GM12878 (cell line): ENCODE data around the gene ARHGAP6. TPM values are rescaled to one million over a fixed set of nuclear protein-coding genes. Genes with fewer than 3 reads are reported as not detected.

Experiments used
- ATAC-seq: fragments of 200-7000 bp; cut with Tn5 transposase; 3 replicates; pipeline ENCODE4 v1.9.1; 2020; ENCODE audit warnings: mild to moderate bottlenecking, moderate library complexity
- BruUV-seq: library from RNA; stranded (reverse); fragments of 400-500 nt; replicated peaks from 2 replicates; lab custom pipeline; 2021; lab: Mats Ljungman, UMichigan
- CTCF ChIA-PET: fragments of 300-600 bp; sonication (Branson Sonifier 250); formaldehyde crosslinking; extraction: SDS; loops from one replicate; lab custom pipeline; 2021; ENCODE audit warnings: inconsistent platforms; lab: Yijun Ruan, JAX
- POLR2A ChIA-PET: fragments of 350-600 bp; formaldehyde crosslinking; extraction: SDS; loops from one replicate; lab custom pipeline; 2021; ENCODE audit warnings: inconsistent platforms; lab: Charles Lee
- RAD21 ChIA-PET: fragments of 300-600 bp; sonication (Branson Sonifier 250); formaldehyde crosslinking; loops from one replicate; lab custom pipeline; 2023; ENCODE audit warnings: antibody characterized with exemption; ENCODE audit not compliant: unreplicated experiment; lab: Charles Lee
- SMC1A ChIA-PET: fragments of 300-600 bp; sonication (Branson Sonifier 250); formaldehyde crosslinking; loops from one replicate; lab custom pipeline; 2023; ENCODE audit not compliant: unreplicated experiment, uncharacterized antibody; lab: Charles Lee
- DNase-seq: peaks from one replicate; pipeline ENCODE4 v3.0.0-alpha.2; 2011; ENCODE audit warnings: low read depth, low spot score
- FAIRE-seq: peaks from 3 replicates; lab custom pipeline; 2011; peaks lifted over from hg19 to GRCh38; lab: Jason Lieb, UNC
- H2AFZ ChIP-seq: 2 replicates; pipeline ENCODE4 v1.6.0; 2011; ENCODE audit warnings: low read depth, low read length, control low read depth; ENCODE audit not compliant: control insufficient read depth
- H3K27ac ChIP-seq: 2 replicates; pipeline ENCODE4 v1.5.1; 2011; ENCODE audit warnings: control low read depth; ENCODE audit not compliant: control insufficient read depth, insufficient read depth
- H3K27me3 ChIP-seq, 2 experiments: replicated peaks in 1 of 2; 2 replicates each; pipeline versions ENCODE4 v1.6.0 to v1.6.1; 2011; ENCODE audit warnings: low read length in 1 of 2; ENCODE audit not compliant: control insufficient read depth in 2 of 2, insufficient read depth in 2 of 2
- H3K36me3 ChIP-seq, 2 experiments: 2 replicates each; pipeline ENCODE4 v1.5.1; 2011; ENCODE audit warnings: low read length in 1 of 2; ENCODE audit not compliant: control insufficient read depth in 2 of 2, insufficient read depth in 2 of 2
- H3K4me1 ChIP-seq: 2 replicates; pipeline ENCODE4 v1.6.1; 2011; ENCODE audit warnings: mild to moderate bottlenecking, low read length, moderate library complexity, mixed read lengths; ENCODE audit not compliant: control insufficient read depth, insufficient read depth
- H3K4me2 ChIP-seq: 2 replicates; pipeline ENCODE4 v1.6.0; 2011; ENCODE audit warnings: control low read depth; ENCODE audit not compliant: control insufficient read depth, insufficient read depth
- H3K4me3 ChIP-seq: fragments of 200-600 bp; sonication (generic); 2 replicates; pipeline ENCODE4 v1.5.1; 2016
- H3K79me2 ChIP-seq: 2 replicates; pipeline ENCODE4 v1.6.0; 2011; ENCODE audit warnings: low read length; ENCODE audit not compliant: control insufficient read depth, insufficient read depth
- H3K9ac ChIP-seq: 2 replicates; pipeline ENCODE4 v1.8.0; 2011; ENCODE audit warnings: low read length, control low read depth, mixed read lengths; ENCODE audit not compliant: control insufficient read depth, insufficient read depth
- H3K9me3 ChIP-seq: replicated peaks from 3 replicates; pipeline ENCODE4 v1.5.1; 2011; ENCODE audit warnings: mild to moderate bottlenecking, low read length; ENCODE audit not compliant: control insufficient read depth, insufficient read depth
- H4K20me1 ChIP-seq: 2 replicates; pipeline ENCODE4 v1.6.0; 2011; ENCODE audit not compliant: control insufficient read depth, insufficient read depth
- BCL11A ChIP-seq: IDR thresholded peaks from 2 replicates; pipeline ENCODE4 v1.6.1; 2011; ENCODE audit warnings: low read depth, low read length
- CBFB ChIP-seq: IDR thresholded peaks from 2 replicates; pipeline ENCODE4 v1.6.1; 2016; ENCODE audit warnings: antibody characterized with exemption, low read depth
- CHD1 ChIP-seq: IDR thresholded peaks from 2 replicates; pipeline ENCODE4 v1.6.1; 2012; ENCODE audit warnings: low read depth, low read length, improper control_type of control experiment
- CHD4 ChIP-seq: fragments of 200-600 bp; sonication (generic); IDR thresholded peaks from 2 replicates; pipeline ENCODE4 v1.6.1; 2016; ENCODE audit warnings: mild to moderate bottlenecking
- CREM ChIP-seq: IDR thresholded peaks from 2 replicates; pipeline ENCODE4 v1.6.1; 2014; ENCODE audit warnings: antibody characterized with exemption, low read depth
- E2F4 ChIP-seq: IDR thresholded peaks from 2 replicates; pipeline ENCODE4 v1.6.1; 2012; ENCODE audit warnings: low read depth, low read length, improper control_type of control experiment
- MLLT1 ChIP-seq: fragments of 450-650 bp; IDR thresholded peaks from 2 replicates; pipeline ENCODE4 v1.6.1; 2016; ENCODE audit warnings: mild to moderate bottlenecking
- NFYB ChIP-seq: IDR thresholded peaks from 2 replicates; pipeline ENCODE4 v1.6.1; 2011; ENCODE audit warnings: low read depth, mild to moderate bottlenecking, low read length, improper control_type of control experiment, moderate library complexity; ENCODE audit not compliant: insufficient read depth
- SMAD1 ChIP-seq: fragments of 450-650 bp; IDR thresholded peaks from 2 replicates; pipeline ENCODE4 v1.6.1; 2018; ENCODE audit warnings: mild to moderate bottlenecking, low read depth; ENCODE audit not compliant: partially characterized antibody
- SPI1 ChIP-seq: IDR thresholded peaks from 2 replicates; pipeline ENCODE4 v1.6.1; 2011; ENCODE audit warnings: low read depth, mild to moderate bottlenecking, low read length, moderate library complexity, borderline replicate concordance; ENCODE audit not compliant: insufficient read depth
- STAT3 ChIP-seq: IDR thresholded peaks from 2 replicates; pipeline ENCODE4 v1.6.1; 2011; ENCODE audit warnings: low read depth, low read length, improper control_type of control experiment
- SUZ12 ChIP-seq: fragments of 200-600 bp; sonication (generic); IDR thresholded peaks from one replicate; pipeline ENCODE4 v1.6.1; 2018; ENCODE audit warnings: antibody characterized with exemption, mild to moderate bottlenecking; ENCODE audit not compliant: unreplicated experiment
- TAF1 ChIP-seq: IDR thresholded peaks from 2 replicates; pipeline ENCODE4 v1.6.1; 2011; ENCODE audit warnings: mild to moderate bottlenecking, low read depth, low read length, borderline replicate concordance
- ZNF207 ChIP-seq: fragments of 450-650 bp; IDR thresholded peaks from 2 replicates; pipeline ENCODE4 v1.6.1; 2014; ENCODE audit warnings: antibody characterized with exemption, mild to moderate bottlenecking, borderline replicate concordance
- WGBS: methylation state at CpG from one replicate; pipeline ENCODE4 v1.1.6; 2016; ENCODE audit warnings: low lambda C conversion rate; ENCODE audit not compliant: insufficient replicate concordance, insufficient coverage; ENCODE audit errors: missing lambda C conversion rate; 5-methylcytosine and 5-hydroxymethylcytosine counted together
- in situ Hi-C: fragments of 300-500 bp; cut with MboI; formaldehyde crosslinking; loops from 9 replicates; pipeline ENCODE4 v1.14.3; 2018; ENCODE audit warnings: mixed read lengths
- intact Hi-C: fragments of 100-400 bp; cut with micrococcal nuclease; formaldehyde crosslinking; loops from one replicate; pipeline ENCODE4 v1.14.2; 2022; ENCODE audit not compliant: unreplicated experiment
- polyA plus RNA-seq, 11 experiments: library from polyadenylated mRNA; depleted of rRNA in 4 of 11; unstranded in 6 of 11; stranded (reverse) in 5 of 11; fragments of >200 nt; fragmentation: Nextera tagmentation in 4 of 11; fragmentation: Illumina TruSeq in 1 of 11; extraction: Ambion mirVana in 4 of 11; extraction: Trizol in 1 of 11; gene quantifications; 1 replicate in 1 of 11; 2 replicates in 10 of 11; pipeline versions ENCODE4 v1.2.1 to v1.2.3, GENCODE V29; 2011 to 2016; ENCODE audit warnings: inconsistent platforms in 2 of 11, missing spikeins in 2 of 11, low read depth in 1 of 11
- total RNA-seq, 4 experiments: library from RNA; depleted of rRNA in 3 of 4; stranded (reverse); fragments of >200 nt in 3 of 4; fragmentation: Illumina TruSeq in 1 of 4; extraction: Trizol in 1 of 4; gene quantifications; 2 replicates each; pipeline versions ENCODE4 v1.2.1 to v1.2.3, GENCODE V29; 2013 to 2021
- TF ChIP-seq, protein P1 (sequence below): fragments of 450-650 bp; IDR thresholded peaks from 2 replicates; pipeline ENCODE4 v1.6.1; 2016; ENCODE audit warnings: mild to moderate bottlenecking
- TF ChIP-seq, protein P2 (sequence below): IDR thresholded peaks from 2 replicates; pipeline ENCODE4 v1.6.1; 2012; ENCODE audit warnings: mild to moderate bottlenecking, low read depth, low read length

ARHGAP6 gene
- total and polyA plus RNA-seq, 10 of the 15 experiments (the other 5 are each of a cell fraction or from before 2014, with no cell fraction given) = 0.20 to 1.8 (median 0.76) TPM

- TF ChIP-seq SMAD1 = no peak
- no peak for TF ChIP-seq MLLT1
- no peak for TF ChIP-seq ZNF207
- no peak for TF ChIP-seq CBFB
- TF ChIP-seq BCL11A = no peak
- TF ChIP-seq CREM = no peak
These were observed 517.3 kb downstream of the ARHGAP6 start (continued) for GRCh38 chrX:11148401-11148800.

DNA sequence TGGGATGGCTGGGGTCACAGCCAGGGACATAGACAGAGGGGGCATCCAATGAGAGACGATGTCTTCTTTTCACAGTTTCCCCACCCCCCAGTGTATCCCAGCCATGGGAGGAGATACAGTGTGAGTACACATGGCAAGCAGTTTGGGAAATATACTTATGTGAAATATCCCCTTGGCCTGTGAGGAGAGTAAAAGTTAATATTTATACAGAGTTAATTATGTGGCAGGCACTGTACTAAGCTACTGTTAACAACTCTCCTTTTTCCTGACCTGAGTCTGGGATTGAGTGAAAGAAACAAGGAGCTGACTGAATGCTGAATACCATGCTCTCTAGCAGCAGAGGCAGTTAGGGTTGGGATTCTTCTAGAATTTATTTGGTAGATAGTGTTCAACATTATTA, 519.3 kb downstream of the ARHGAP6 start:
- ChIA-PET CTCF (interaction anchor here (0.7 to 1.0 kb wide), 3 partner anchors 235 to 385 kb away, joined by 3 read pairs; no protein-coding TSS in a partner anchor), POLR2A (no interaction called here), RAD21 (no interaction called here), SMC1A (interaction anchor here (1.0 to 1.9 kb wide), 2 partner anchors 222 to 385 kb away, joined by 3 to 13 read pairs; no protein-coding TSS in a partner anchor)
- no peak overlapping the region for H3K4me2 ChIP-seq
- no TSS peak for BruUV-seq
- H3K4me1 ChIP-seq = no peaks in the 10 kb centered on the region
- H3K9me3 ChIP-seq = no peaks in the 10 kb centered on the region
- no peak overlapping the region for H3K4me3 ChIP-seq
- H3K27ac ChIP-seq = no peak overlapping the region
- H4K20me1 ChIP-seq = no peaks in the 10 kb centered on the region
- no peaks in the 10 kb centered on the region for H3K79me2 ChIP-seq
- no peak overlapping the region for H2AFZ ChIP-seq
- in situ Hi-C loops = loop anchor here (5.0 to 10.0 kb wide), 2 partner anchors 386 to 628 kb away; no protein-coding TSS in a partner anchor
- H3K36me3 ChIP-seq = no peaks in the 10 kb centered on the region
- no peak for ATAC-seq
- H3K9ac ChIP-seq = no peak overlapping the region
- intact Hi-C loops = no loop called here
- no peaks in the 10 kb centered on the region for H3K27me3 ChIP-seq
- FAIRE-seq = no peak
- TF ChIP-seq STAT3 (no peak), NFYB (no peak), E2F4 (no peak), SPI1 (no peak), CHD4 (no peak), SUZ12 (no peak), TAF1 (no peak), CHD1 (no peak)
- TF ChIP-seq, protein P1, sequence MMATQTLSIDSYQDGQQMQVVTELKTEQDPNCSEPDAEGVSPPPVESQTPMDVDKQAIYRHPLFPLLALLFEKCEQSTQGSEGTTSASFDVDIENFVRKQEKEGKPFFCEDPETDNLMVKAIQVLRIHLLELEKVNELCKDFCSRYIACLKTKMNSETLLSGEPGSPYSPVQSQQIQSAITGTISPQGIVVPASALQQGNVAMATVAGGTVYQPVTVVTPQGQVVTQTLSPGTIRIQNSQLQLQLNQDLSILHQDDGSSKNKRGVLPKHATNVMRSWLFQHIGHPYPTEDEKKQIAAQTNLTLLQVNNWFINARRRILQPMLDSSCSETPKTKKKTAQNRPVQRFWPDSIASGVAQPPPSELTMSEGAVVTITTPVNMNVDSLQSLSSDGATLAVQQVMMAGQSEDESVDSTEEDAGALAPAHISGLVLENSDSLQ = no peak
- TF ChIP-seq, protein P2, sequence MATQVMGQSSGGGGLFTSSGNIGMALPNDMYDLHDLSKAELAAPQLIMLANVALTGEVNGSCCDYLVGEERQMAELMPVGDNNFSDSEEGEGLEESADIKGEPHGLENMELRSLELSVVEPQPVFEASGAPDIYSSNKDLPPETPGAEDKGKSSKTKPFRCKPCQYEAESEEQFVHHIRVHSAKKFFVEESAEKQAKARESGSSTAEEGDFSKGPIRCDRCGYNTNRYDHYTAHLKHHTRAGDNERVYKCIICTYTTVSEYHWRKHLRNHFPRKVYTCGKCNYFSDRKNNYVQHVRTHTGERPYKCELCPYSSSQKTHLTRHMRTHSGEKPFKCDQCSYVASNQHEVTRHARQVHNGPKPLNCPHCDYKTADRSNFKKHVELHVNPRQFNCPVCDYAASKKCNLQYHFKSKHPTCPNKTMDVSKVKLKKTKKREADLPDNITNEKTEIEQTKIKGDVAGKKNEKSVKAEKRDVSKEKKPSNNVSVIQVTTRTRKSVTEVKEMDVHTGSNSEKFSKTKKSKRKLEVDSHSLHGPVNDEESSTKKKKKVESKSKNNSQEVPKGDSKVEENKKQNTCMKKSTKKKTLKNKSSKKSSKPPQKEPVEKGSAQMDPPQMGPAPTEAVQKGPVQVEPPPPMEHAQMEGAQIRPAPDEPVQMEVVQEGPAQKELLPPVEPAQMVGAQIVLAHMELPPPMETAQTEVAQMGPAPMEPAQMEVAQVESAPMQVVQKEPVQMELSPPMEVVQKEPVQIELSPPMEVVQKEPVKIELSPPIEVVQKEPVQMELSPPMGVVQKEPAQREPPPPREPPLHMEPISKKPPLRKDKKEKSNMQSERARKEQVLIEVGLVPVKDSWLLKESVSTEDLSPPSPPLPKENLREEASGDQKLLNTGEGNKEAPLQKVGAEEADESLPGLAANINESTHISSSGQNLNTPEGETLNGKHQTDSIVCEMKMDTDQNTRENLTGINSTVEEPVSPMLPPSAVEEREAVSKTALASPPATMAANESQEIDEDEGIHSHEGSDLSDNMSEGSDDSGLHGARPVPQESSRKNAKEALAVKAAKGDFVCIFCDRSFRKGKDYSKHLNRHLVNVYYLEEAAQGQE = no peak
- TF ChIP-seq, all 136 proteins: peak for 0
- 59% methylated on average over 1 of the region's 1 CpG for WGBS
- DNase-seq = no peak
